Measurements from ENCODE around the gene GANC. TPM values are rescaled to one million over a fixed set of nuclear protein-coding genes. Genes with fewer than 3 reads are reported as not detected.
A peak's percentile ranks its signal among the peaks of the same experiment; 100 is the strongest.

Gene GANC
- total RNA-seq, 6 experiments from 2014 or later, result 23.7 to 30.8 (median 29.5) TPM

DNA sequence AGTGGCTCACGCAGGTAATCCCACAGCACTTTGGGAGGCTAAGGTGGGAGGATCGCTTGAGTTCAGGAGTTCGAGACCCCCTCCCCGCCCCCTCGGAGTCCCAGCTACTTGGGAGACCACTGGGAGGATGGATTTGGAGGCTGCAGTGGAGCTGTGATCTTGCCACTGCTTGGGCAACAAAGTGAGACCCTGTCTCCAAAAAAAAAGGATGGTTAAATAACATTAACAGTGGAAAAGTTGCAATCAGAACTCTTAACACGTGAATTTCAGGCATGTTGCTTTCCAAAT, 1.6 kb downstream of the GANC start:
- peak overlapping the region; percentile 99 for H3K4me3 Mint-ChIP-seq
- H3K27ac Mint-ChIP-seq, result peak overlapping the region; percentile 99

DNA sequence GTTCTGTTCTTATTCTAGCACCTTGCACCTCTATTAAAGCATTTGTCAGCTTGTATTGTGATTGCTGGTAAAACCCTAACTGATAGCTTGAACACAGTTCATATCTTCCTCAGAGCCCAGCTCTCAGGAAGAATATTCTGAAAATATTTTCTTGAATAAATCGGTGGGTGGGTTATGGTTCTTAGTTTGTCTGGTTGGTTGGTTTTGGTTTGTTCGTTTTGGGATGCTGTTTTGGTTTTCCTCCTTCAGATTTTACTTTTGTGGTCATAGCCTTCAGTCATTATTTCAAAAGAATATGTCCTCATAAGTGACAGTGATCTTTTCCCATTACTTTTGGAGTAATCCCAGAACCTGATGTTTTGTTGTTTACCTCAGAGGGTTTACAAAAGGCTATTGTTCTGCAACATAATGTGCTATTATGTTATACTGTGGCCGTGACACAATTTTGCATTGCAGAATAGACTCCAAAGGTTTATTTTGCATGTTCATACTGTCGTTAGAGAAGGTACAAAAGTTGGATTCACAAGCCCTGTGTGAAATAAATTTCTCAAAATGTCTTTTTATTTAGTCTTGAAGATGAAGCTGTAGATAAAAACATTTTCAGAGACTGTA, 2.9 kb downstream of the GANC start:
- no peak for DNase-seq
- H3K36me3 Mint-ChIP-seq (ENCODE audit: low read depth), result peaks cover 10% of the 10 kb centered on the region
- H3K27ac Mint-ChIP-seq, result peak overlapping the region; percentile 99
- peak overlapping the region; percentile 99 for H3K4me3 Mint-ChIP-seq
- peaks cover 39% of the 10 kb centered on the region for H3K4me1 Mint-ChIP-seq (ENCODE audit: low read depth)
- TF ChIP-seq, protein P1, sequence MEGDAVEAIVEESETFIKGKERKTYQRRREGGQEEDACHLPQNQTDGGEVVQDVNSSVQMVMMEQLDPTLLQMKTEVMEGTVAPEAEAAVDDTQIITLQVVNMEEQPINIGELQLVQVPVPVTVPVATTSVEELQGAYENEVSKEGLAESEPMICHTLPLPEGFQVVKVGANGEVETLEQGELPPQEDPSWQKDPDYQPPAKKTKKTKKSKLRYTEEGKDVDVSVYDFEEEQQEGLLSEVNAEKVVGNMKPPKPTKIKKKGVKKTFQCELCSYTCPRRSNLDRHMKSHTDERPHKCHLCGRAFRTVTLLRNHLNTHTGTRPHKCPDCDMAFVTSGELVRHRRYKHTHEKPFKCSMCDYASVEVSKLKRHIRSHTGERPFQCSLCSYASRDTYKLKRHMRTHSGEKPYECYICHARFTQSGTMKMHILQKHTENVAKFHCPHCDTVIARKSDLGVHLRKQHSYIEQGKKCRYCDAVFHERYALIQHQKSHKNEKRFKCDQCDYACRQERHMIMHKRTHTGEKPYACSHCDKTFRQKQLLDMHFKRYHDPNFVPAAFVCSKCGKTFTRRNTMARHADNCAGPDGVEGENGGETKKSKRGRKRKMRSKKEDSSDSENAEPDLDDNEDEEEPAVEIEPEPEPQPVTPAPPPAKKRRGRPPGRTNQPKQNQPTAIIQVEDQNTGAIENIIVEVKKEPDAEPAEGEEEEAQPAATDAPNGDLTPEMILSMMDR (IDR thresholded peaks at IDR 0.05), result no peak
- no peaks in the 10 kb centered on the region for H3K9me3 Mint-ChIP-seq
- H3K27me3 Mint-ChIP-seq (ENCODE audit: insufficient read depth), result no peaks in the 10 kb centered on the region; the same call in 1 of the 2 replicates

More for the DNA sequence above, 1.6 kb downstream of the GANC start:
- TF ChIP-seq, protein P1 (IDR thresholded peaks at IDR 0.05), result no peak
- Mint-ChIP-seq H3K27me3 (ENCODE audit: insufficient read depth) (no peaks in the 10 kb centered on the region), H3K4me1 (ENCODE audit: low read depth) (peaks cover 44% of the 10 kb centered on the region), H3K36me3 (ENCODE audit: low read depth) (peaks cover 12% of the 10 kb centered on the region), H3K9me3 (no peaks in the 10 kb centered on the region)
- no peak for DNase-seq

DNA sequence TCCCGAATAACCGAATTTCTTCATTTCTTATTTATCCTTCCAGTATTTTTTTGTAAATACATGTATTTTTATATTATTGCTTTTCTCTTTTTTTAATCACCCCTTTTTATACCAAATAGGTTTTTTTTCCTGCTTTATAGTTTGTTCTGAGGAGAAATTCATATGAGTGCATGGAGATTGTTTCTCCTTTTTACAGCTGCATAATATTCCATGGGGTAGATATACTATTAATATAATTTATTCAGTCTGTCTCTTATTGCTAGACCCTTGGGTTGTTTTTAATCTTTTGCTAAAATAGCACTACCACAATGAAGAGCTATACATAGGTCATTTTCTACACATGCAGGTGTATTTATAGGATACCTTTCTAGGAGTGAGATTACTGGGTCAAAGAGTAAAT, 3.8 kb downstream of the GANC start:
- peaks cover 32% of the 10 kb centered on the region for H3K4me1 Mint-ChIP-seq (ENCODE audit: low read depth)
- H3K4me3 Mint-ChIP-seq, result no peak overlapping the region
- DNase-seq, result no peak
- H3K27me3 Mint-ChIP-seq (ENCODE audit: insufficient read depth), result no peaks in the 10 kb centered on the region; the same call in 1 of the 2 replicates
- no peak overlapping the region for H3K27ac Mint-ChIP-seq
- TF ChIP-seq, protein P1 (IDR thresholded peaks at IDR 0.05), result no peak
- H3K36me3 Mint-ChIP-seq (ENCODE audit: low read depth), result peaks cover 4% of the 10 kb centered on the region; the same call in 1 of the 2 replicates
- H3K9me3 Mint-ChIP-seq, result no peaks in the 10 kb centered on the region

DNA sequence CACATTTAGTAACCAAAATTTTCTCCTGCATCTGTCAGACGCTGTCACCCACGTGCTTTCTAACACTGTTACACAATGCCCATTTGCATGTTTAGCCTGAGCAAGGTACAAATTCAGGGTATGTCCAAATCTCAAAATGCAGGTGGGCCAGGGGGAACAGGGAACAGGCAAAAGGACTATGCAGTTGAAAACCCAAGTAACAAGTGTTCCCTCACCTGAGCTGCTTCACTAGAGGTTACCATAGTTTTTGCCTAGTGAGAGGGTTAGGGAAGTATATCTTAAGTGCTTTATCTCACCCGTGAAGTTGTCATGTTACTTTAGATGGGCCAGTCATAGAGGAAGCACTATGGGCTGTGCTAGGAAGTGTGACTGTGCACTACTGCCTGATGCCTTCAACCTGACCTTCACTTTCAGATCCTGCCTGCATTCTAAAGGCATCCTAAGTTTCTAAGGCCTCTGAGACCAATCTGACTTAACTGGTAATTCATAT, 6.3 kb downstream of the GANC start:
- Mint-ChIP-seq H3K4me1 (ENCODE audit: low read depth) (peaks cover 21% of the 10 kb centered on the region), H3K4me3 (no peak overlapping the region), H3K27ac (no peak overlapping the region), H3K9me3 (no peaks in the 10 kb centered on the region), H3K27me3 (ENCODE audit: insufficient read depth) (no peaks in the 10 kb centered on the region; the same call in 1 of the 2 replicates), H3K36me3 (ENCODE audit: low read depth) (peaks cover 4% of the 10 kb centered on the region; the same call in 1 of the 2 replicates)
- TF ChIP-seq, protein P1 (IDR thresholded peaks at IDR 0.05), result no peak
- DNase-seq, result no peak

DNA sequence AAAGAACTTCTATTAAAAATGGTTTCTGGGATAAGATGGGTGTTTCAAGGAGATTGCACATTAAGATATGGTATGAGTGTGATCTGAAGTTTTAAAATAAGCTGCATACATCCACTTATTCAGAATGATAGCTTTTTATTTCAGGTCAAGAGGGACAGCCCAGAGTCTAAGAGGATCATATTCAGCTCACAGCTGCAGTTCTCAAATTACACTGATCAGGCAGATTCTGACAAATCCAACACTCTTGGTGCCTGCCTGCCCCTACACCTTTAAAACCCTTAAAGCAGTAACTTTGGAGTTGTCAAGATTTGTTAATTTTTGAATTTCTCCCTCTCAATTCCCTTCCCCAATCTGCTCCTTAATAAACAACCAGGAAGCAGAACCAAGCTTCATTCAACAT, 9.3 kb downstream of the GANC start:
- Mint-ChIP-seq H3K4me3 (no peak overlapping the region), H3K4me1 (ENCODE audit: low read depth) (peaks cover 28% of the 10 kb centered on the region), H3K27ac (no peak overlapping the region), H3K9me3 (no peaks in the 10 kb centered on the region), H3K27me3 (ENCODE audit: insufficient read depth) (no peaks in the 10 kb centered on the region; the same call in 1 of the 2 replicates), H3K36me3 (ENCODE audit: low read depth) (peaks cover 14% of the 10 kb centered on the region)
- TF ChIP-seq, protein P1 (IDR thresholded peaks at IDR 0.05), result no peak
- DNase-seq, result no peak
